ENCODE data around the gene NEU1. TPM values are rescaled to one million over a fixed set of nuclear protein-coding genes. Genes with fewer than 3 reads are reported as not detected.
"Not testable (repeated sequence)": the region's sequence is repeated elsewhere in the genome, so short reads cannot be mapped to it uniquely, and the experiment has no call there.

Gene NEU1
- polyA plus RNA-seq, 1 donor from 2014 or later = 40.9 TPM

- Histone ChIP-seq H3K4me2 (ENCODE audit: low read length) (no peak overlapping the region), H4K20me1 (ENCODE audit: insufficient read depth) (no peaks in the 10 kb centered on the region), H3K27me3 (ENCODE audit: insufficient read depth, low read depth, low read length) (no peaks in the 10 kb centered on the region), H3K9me2 (ENCODE audit: insufficient read depth, low read length) (no peaks in the 10 kb centered on the region), H3F3A (ENCODE audit: insufficient read depth, low read length, poor library complexity, severe bottlenecking) (peaks cover 4% of the 10 kb centered on the region), H2AFZ (ENCODE audit: low read depth, low read length) (no peak overlapping the region), H3K79me2 (replicated peaks; ENCODE audit: insufficient read depth, low read length) (no peaks in the 10 kb centered on the region), H3K4me3 (ENCODE audit: low read length) (no peak overlapping the region), H3K27ac (ENCODE audit: low read length) (no peak overlapping the region), H3K9ac (ENCODE audit: low read length) (no peak overlapping the region), H3K36me3 (ENCODE audit: insufficient read depth, low read length) (no peaks in the 10 kb centered on the region), H3K9me3 (ENCODE audit: low read length) (no peaks in the 10 kb centered on the region)
- TF ChIP-seq EZH2 (IDR thresholded peaks at IDR 0.05; ENCODE audit: borderline replicate concordance, insufficient read depth, low read length, poor library complexity, severe bottlenecking) = no peak
- TF ChIP-seq MXI1 (conservative IDR thresholded peaks at IDR 0.05; ENCODE audit: poor library complexity, severe bottlenecking) = no peak
- TF ChIP-seq CTCF (IDR thresholded peaks at IDR 0.05; ENCODE audit: poor library complexity, severe bottlenecking) = no peak
- TF ChIP-seq RAD21 (conservative IDR thresholded peaks at IDR 0.05) = no peak
- no peak for TF ChIP-seq SMC3 (conservative IDR thresholded peaks at IDR 0.05; ENCODE audit: poor library complexity)
- TF ChIP-seq EP300 (conservative IDR thresholded peaks at IDR 0.05; ENCODE audit: poor library complexity, severe bottlenecking) = no peak
- no peak for TF ChIP-seq POLR2AphosphoS5 (IDR thresholded peaks at IDR 0.05)
- no peak for TF ChIP-seq REST (IDR thresholded peaks at IDR 0.05; ENCODE audit: borderline replicate concordance)
- no peak for TF ChIP-seq TAF1 (IDR thresholded peaks at IDR 0.05; ENCODE audit: low read depth)
Observed at GRCh38 chr6:31907158-31907813, 44.7 kb upstream of the NEU1 start.

GRCh38 chr6:31906727-31907126 is 44.1 kb upstream of the NEU1 start:
- not testable (repeated sequence) for H3K4me2 ChIP-seq (ENCODE audit: low read length); H2AFZ ChIP-seq (ENCODE audit: low read depth, low read length)

More at GRCh38 chr6:31906727-31907126, 44.1 kb upstream of the NEU1 start:
- H3K9ac ChIP-seq (ENCODE audit: low read length); H3K79me2 ChIP-seq (replicated peaks; ENCODE audit: insufficient read depth, low read length); H3K36me3 ChIP-seq (ENCODE audit: insufficient read depth, low read length); H3K9me3 ChIP-seq (ENCODE audit: low read length); H3K9me2 ChIP-seq (ENCODE audit: insufficient read depth, low read length); H3K27ac ChIP-seq (ENCODE audit: low read length); H3F3A ChIP-seq (ENCODE audit: insufficient read depth, low read length, poor library complexity, severe bottlenecking); H3K4me3 ChIP-seq (ENCODE audit: low read length); H4K20me1 ChIP-seq (ENCODE audit: insufficient read depth); H3K27me3 ChIP-seq (ENCODE audit: insufficient read depth, low read depth, low read length): not testable (repeated sequence)

All from neural cell (in vitro differentiated cells).